Left ventricle myocardium inferior (tissue), 1 donor: Measurements from ENCODE around the gene ZBTB8A. TPM values are rescaled to one million over a fixed set of nuclear protein-coding genes. Genes with fewer than 3 reads are reported as not detected.
A peak's percentile ranks its signal among the peaks of the same experiment; 100 is the strongest.

Experiments
- DNase-seq: peaks from one replicate; pipeline ENCODE4 v3.0.0-alpha.2; 2020
- H3K27ac ChIP-seq: fragments of 200-600 bp; replicated peaks from 2 replicates; pipeline ENCODE4 v1.8.0; 2021
- H3K27me3 ChIP-seq: fragments of 200-600 bp; 2 replicates; pipeline ENCODE4 v1.8.0; 2021; ENCODE audit warnings: low read depth
- H3K36me3 ChIP-seq: fragments of 200-600 bp; 2 replicates; pipeline ENCODE4 v1.8.0; 2021
- H3K4me1 ChIP-seq: fragments of 200-600 bp; 2 replicates; pipeline ENCODE4 v1.8.0; 2021
- H3K4me3 ChIP-seq: fragments of 200-600 bp; 2 replicates; pipeline ENCODE4 v1.8.0; 2021; ENCODE audit warnings: mild to moderate bottlenecking, moderate library complexity
- H3K9me3 ChIP-seq: fragments of 200-600 bp; replicated peaks from 2 replicates; pipeline ENCODE4 v1.8.0; 2021
- CTCF ChIP-seq: fragments of 200-600 bp; IDR thresholded peaks from 2 replicates; pipeline ENCODE4 v1.8.0; 2021; ENCODE audit warnings: antibody characterized with exemption, mild to moderate bottlenecking, borderline replicate concordance
- intact Hi-C: fragments of 100-400 bp; cut with micrococcal nuclease; formaldehyde crosslinking; loops from one replicate; pipeline ENCODE4 v1.11.0; 2022
- total RNA-seq: library from RNA; stranded (reverse); fragmentation: NEBNext Ultra II Directional; extraction: Animal tissue kit (Norgen Biotek cat#: 25700); gene quantifications from one replicate; pipeline ENCODE4 v1.2.1, GENCODE V29; 2021
- donor health status: DM: no; HTN: yes; CAD: no; lungs with severe emphysema.

The ZBTB8A gene
- total RNA-seq, 1 donor from 2014 or later: 3.4 TPM

GRCh38 chr1:32652244-32652962 lies 113.2 kb downstream of the ZBTB8A start:
- Histone ChIP-seq H3K27ac (peak overlapping the region; percentile 100), H3K9me3 (no peaks in the 10 kb centered on the region), H3K4me3 (peak overlapping the region; percentile 80), H3K27me3 (no peaks in the 10 kb centered on the region), H3K36me3 (peaks cover 54% of the 10 kb centered on the region), H3K4me1 (peaks cover 81% of the 10 kb centered on the region)
- intact Hi-C loops: no loop called here
- no peak for DNase-seq
- TF ChIP-seq CTCF: no peak

Other genes with a start within 250 kb of the ZBTB8A start
- 40.4 TPM for gene HDAC1, start 247.3 kb upstream of the ZBTB8A start, total RNA-seq
- 10.0 TPM for gene MARCKSL1, start 203.2 kb upstream of the ZBTB8A start, total RNA-seq
- 2.1 TPM for gene FAM229A, start 176.9 kb upstream of the ZBTB8A start, total RNA-seq
- 2.1 TPM for gene TSSK3, start 176.9 kb upstream of the ZBTB8A start, total RNA-seq
- 44.9 TPM for gene BSDC1, start 145.0 kb upstream of the ZBTB8A start, total RNA-seq
- gene ZBTB8B, start 74.4 kb upstream of the ZBTB8A start, total RNA-seq: 0.03 TPM
- 32.4 TPM for gene ZBTB8OS, start 111.1 kb downstream of the ZBTB8A start, total RNA-seq
- gene RBBP4, start 111.8 kb downstream of the ZBTB8A start, total RNA-seq: 96.6 TPM
- 16.2 TPM for gene SYNC, start 163.3 kb downstream of the ZBTB8A start, total RNA-seq